SK-N-SH (cell line): ENCODE measurements around the gene GLYAT. TPM values are rescaled to one million over a fixed set of nuclear protein-coding genes. Genes with fewer than 3 reads are reported as not detected.

Experiments
- CTCF ChIA-PET: fragments of 300-600, 350-600 bp; formaldehyde crosslinking; extraction: SDS; loops from one replicate; lab custom pipeline; 2021; lab: Yijun Ruan, JAX
- POLR2A ChIA-PET: fragments of 350-600 bp; sonication (Branson Sonifier 250); formaldehyde crosslinking; extraction: SDS; loops from one replicate; lab custom pipeline; 2020; ENCODE audit warnings: antibody characterized with exemption, inconsistent platforms; lab: Yijun Ruan, JAX
- DNase-seq: peaks from one replicate; pipeline ENCODE4 v3.0.0; 2012
- H2AFZ ChIP-seq: fragments of 200-600 bp; sonication (generic); 2 replicates; pipeline ENCODE4 v1.8.1; 2016; ENCODE audit warnings: antibody characterized with exemption, mild to moderate bottlenecking, low read depth
- H3F3A ChIP-seq: fragments of 200-600 bp; sonication (generic); replicated peaks from 2 replicates; pipeline ENCODE3; 2016; ENCODE audit warnings: antibody characterized with exemption, mild to moderate bottlenecking; ENCODE audit not compliant: insufficient read depth
- H3K27ac ChIP-seq, 2 experiments: fragments of 200-500 bp in 1 of 2; fragments of 200-600 bp in 1 of 2; sonication (Bioruptor generic) in 1 of 2; sonication (generic), shearing (Covaris generic) in 1 of 2; 2 replicates each; pipeline versions ENCODE4 v1.5.1 to v1.6.1; 2014 to 2016; ENCODE audit warnings: low read depth in 2 of 2, inconsistent platforms in 1 of 2, low read length in 1 of 2, mild to moderate bottlenecking in 1 of 2, mixed read lengths in 1 of 2
- H3K27me3 ChIP-seq: fragments of 200-600 bp; sonication (generic), shearing (Covaris generic); 2 replicates; pipeline ENCODE4 v1.6.1; 2016; ENCODE audit warnings: mixed run types; ENCODE audit not compliant: insufficient read depth
- H3K36me3 ChIP-seq, 2 experiments: fragments of 200-500 bp in 1 of 2; fragments of 200-600 bp in 1 of 2; sonication (Bioruptor generic) in 1 of 2; sonication (generic) in 1 of 2; replicated peaks in 1 of 2; 2 replicates each; pipeline versions ENCODE3 to v1.5.1; 2014 to 2016; ENCODE audit warnings: low read length in 1 of 2, mild to moderate bottlenecking in 1 of 2; ENCODE audit not compliant: insufficient read depth in 2 of 2, control insufficient read depth in 1 of 2
- H3K4me1 ChIP-seq, 2 experiments: fragments of 200-500 bp in 1 of 2; fragments of 200-600 bp in 1 of 2; sonication (Bioruptor generic) in 1 of 2; sonication (generic), shearing (Covaris generic) in 1 of 2; 2 replicates each; pipeline versions ENCODE4 v1.5.1 to v1.6.1; 2014 to 2016; ENCODE audit warnings: low read depth in 1 of 2, low read length in 1 of 2, mixed run types in 1 of 2; ENCODE audit not compliant: insufficient read depth in 2 of 2, control insufficient read depth in 1 of 2
- H3K4me2 ChIP-seq: fragments of 200-600 bp; sonication (generic), shearing (Covaris generic); 2 replicates; pipeline ENCODE4 v1.6.1; 2017; ENCODE audit warnings: mixed run types
- H3K4me3 ChIP-seq, 2 experiments: fragments of 200-500 bp in 1 of 2; fragments of 200-600 bp in 1 of 2; sonication (Bioruptor generic) in 1 of 2; sonication (generic), shearing (Covaris generic) in 1 of 2; 2 replicates each; pipeline versions ENCODE4 v1.5.1 to v1.8.1; 2014 to 2016; ENCODE audit warnings: low read depth in 2 of 2, inconsistent platforms in 1 of 2, low read length in 1 of 2, mild to moderate bottlenecking in 1 of 2, mixed read lengths in 1 of 2, moderate library complexity in 1 of 2
- H3K79me2 ChIP-seq: fragments of 200-600 bp; sonication (generic); 2 replicates; pipeline ENCODE4 v1.8.1; 2017; ENCODE audit warnings: mild to moderate bottlenecking; ENCODE audit not compliant: insufficient read depth
- H3K9ac ChIP-seq: fragments of 200-600 bp; sonication (generic); 2 replicates; pipeline ENCODE4 v1.6.1; 2017; ENCODE audit warnings: mixed run types
- H3K9me2 ChIP-seq: fragments of 200-600 bp; sonication (generic); 2 replicates; pipeline ENCODE4 v1.6.1; 2017; ENCODE audit warnings: mixed run types
- H3K9me3 ChIP-seq: fragments of 200-600 bp; sonication (generic); 2 replicates; pipeline ENCODE4 v1.6.1; 2017; ENCODE audit warnings: mixed run types, mild to moderate bottlenecking, moderate library complexity
- H4K20me1 ChIP-seq: fragments of 200-600 bp; sonication (generic); 2 replicates; pipeline ENCODE4 v1.6.1; 2017; ENCODE audit warnings: mild to moderate bottlenecking, mixed run types; ENCODE audit not compliant: insufficient read depth
- CHD2 ChIP-seq: fragments of 150-350 bp; IDR thresholded peaks from 2 replicates; pipeline ENCODE4 v1.6.1; 2018; ENCODE audit warnings: low read length; ENCODE audit not compliant: partially characterized antibody
- EP300 ChIP-seq, 2 experiments: IDR thresholded peaks; 2 replicates each; pipeline versions ENCODE4 v1.4.0 to v1.6.1; 2012; ENCODE audit warnings: borderline replicate concordance in 1 of 2, low read depth in 1 of 2, low read length in 1 of 2
- EZH2phosphoT487 ChIP-seq: fragments of 200-600 bp; sonication (generic); IDR thresholded peaks from 2 replicates; pipeline ENCODE4 v1.6.1; 2017; ENCODE audit warnings: low read depth, mixed run types, mild to moderate bottlenecking, antibody characterized with exemption, moderate library complexity, borderline replicate concordance
- FOXJ3 ChIP-seq: sonication (generic); formaldehyde crosslinking; IDR thresholded peaks from 2 replicates; pipeline ENCODE4 v1.5.1; 2020; ENCODE audit warnings: mild to moderate bottlenecking, missing genetic modification reagents
- FOXM1 ChIP-seq: IDR thresholded peaks from 2 replicates; pipeline ENCODE4 v1.4.0; 2012; ENCODE audit warnings: low read depth, mild to moderate bottlenecking
- GATA2 ChIP-seq: sonication (generic); formaldehyde crosslinking; IDR thresholded peaks from 2 replicates; pipeline ENCODE4 v1.5.0; 2020; ENCODE audit warnings: mild to moderate bottlenecking, missing genetic modification reagents
- JUND ChIP-seq: IDR thresholded peaks from 2 replicates; pipeline ENCODE4 v1.4.0; 2012
- MAX ChIP-seq: IDR thresholded peaks from 2 replicates; pipeline ENCODE4 v1.4.0; 2012; ENCODE audit warnings: low read depth
- MEF2A ChIP-seq: IDR thresholded peaks from 2 replicates; pipeline ENCODE4 v1.4.0; 2012; ENCODE audit warnings: low read depth, borderline replicate concordance
- MXI1 ChIP-seq: IDR thresholded peaks from 2 replicates; pipeline ENCODE4 v1.6.1; 2012; ENCODE audit warnings: mild to moderate bottlenecking, low read depth, low read length, improper control_type of control experiment
- NFIC ChIP-seq: IDR thresholded peaks from 2 replicates; pipeline ENCODE4 v1.4.0; 2012; ENCODE audit warnings: borderline replicate concordance
- NRF1 ChIP-seq: IDR thresholded peaks from 2 replicates; pipeline ENCODE4 v1.6.1; 2012; ENCODE audit warnings: low read depth, mild to moderate bottlenecking, low read length
- POLR2AphosphoS5 ChIP-seq: IDR thresholded peaks from 2 replicates; pipeline ENCODE4 v1.6.1; 2012; ENCODE audit warnings: low read depth, low read length
- RAD21 ChIP-seq: IDR thresholded peaks from 2 replicates; pipeline ENCODE4 v1.6.1; 2012; ENCODE audit warnings: mild to moderate bottlenecking, low read length
- RXRA ChIP-seq: IDR thresholded peaks from 2 replicates; pipeline ENCODE4 v1.4.0; 2012; ENCODE audit warnings: low read depth, mild to moderate bottlenecking, borderline replicate concordance
- SMC3 ChIP-seq: IDR thresholded peaks from 2 replicates; pipeline ENCODE4 v1.6.1; 2012; ENCODE audit warnings: low read depth, low read length, improper control_type of control experiment
- TAF1 ChIP-seq: IDR thresholded peaks from 2 replicates; pipeline ENCODE4 v1.6.1; 2012; ENCODE audit warnings: low read depth, mild to moderate bottlenecking, low read length, moderate library complexity, borderline replicate concordance
- TCF12 ChIP-seq: IDR thresholded peaks from 2 replicates; pipeline ENCODE4 v1.4.0; 2012
- TEAD4 ChIP-seq: IDR thresholded peaks from 2 replicates; pipeline ENCODE4 v1.4.0; 2012; ENCODE audit warnings: mild to moderate bottlenecking, borderline replicate concordance; ENCODE audit not compliant: insufficient read depth
- YY1 ChIP-seq: IDR thresholded peaks from 2 replicates; pipeline ENCODE4 v1.4.0; 2012; ENCODE audit warnings: low read depth, mild to moderate bottlenecking
- WGBS: methylation state at CpG from one replicate; pipeline ENCODE4 v1.1.6; 2017; ENCODE audit warnings: low lambda C conversion rate; 5-methylcytosine and 5-hydroxymethylcytosine counted together
- polyA plus RNA-seq, 3 experiments: library from polyadenylated mRNA; depleted of rRNA; stranded (reverse); fragments of >200 nt; gene quantifications; 2 replicates each; pipeline ENCODE4 v1.2.3, GENCODE V29; 2012
- TF ChIP-seq, protein P1 (sequence below): fragments of 200-600 bp; sonication (generic); IDR thresholded peaks from 2 replicates; pipeline ENCODE4 v1.6.1; 2017; ENCODE audit warnings: antibody characterized with exemption, mild to moderate bottlenecking, moderate library complexity
- TF ChIP-seq, protein P2 (sequence below): fragments of 150-350 bp; IDR thresholded peaks from 2 replicates; pipeline ENCODE4 v1.6.1; 2016; ENCODE audit warnings: mild to moderate bottlenecking, low read depth, low read length

The GLYAT gene
- polyA plus RNA-seq, 1 of the 3 experiments (the other 2 are of a cell fraction), result not detected

DNA sequence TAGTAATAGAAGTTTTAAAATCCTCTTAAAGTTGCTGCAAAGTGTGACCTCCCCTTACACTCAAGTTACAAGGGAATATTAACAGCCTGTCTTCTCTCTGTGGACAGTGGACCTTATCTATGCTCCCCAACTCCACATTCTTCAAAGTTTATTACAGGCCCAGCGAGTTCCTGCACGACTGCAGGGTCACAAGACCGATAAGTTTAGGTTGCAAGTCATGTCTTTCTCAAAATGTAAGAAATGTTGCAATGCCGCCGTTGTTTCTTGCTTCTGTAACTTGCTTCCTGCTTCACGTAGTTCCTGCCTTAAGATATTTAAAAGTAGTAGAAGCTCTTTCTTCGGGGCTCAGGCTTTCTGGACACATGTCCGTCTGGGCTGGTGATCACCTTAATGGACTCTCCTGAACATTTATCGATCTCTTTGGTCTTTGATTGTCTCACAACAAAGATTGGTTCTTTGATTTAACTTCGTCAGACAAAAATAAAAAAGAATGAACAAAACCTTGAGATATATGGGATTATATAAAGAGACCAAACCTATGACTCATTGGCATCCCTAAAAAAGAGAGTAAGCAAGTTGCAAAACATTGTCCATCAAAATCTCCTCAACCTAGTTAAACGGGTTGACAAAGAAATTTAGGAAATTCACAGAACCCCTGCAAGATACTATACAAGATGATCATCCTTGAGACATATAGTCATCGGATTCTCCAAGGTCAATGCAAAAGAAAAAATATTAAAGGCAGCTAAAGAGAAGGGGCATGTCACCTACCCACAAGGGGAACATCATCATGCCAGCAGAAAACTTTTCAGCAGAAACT, 45.4 kb upstream of the GLYAT start:
- no peak overlapping the region for H3K4me2 ChIP-seq
- ChIA-PET CTCF (interaction anchor here (2.3 kb wide), 1 partner anchor 12 kb away, joined by 8 read pairs; no protein-coding TSS in a partner anchor), POLR2A (no interaction called here)
- H3K36me3 ChIP-seq, result no peaks in the 10 kb centered on the region
- H3K79me2 ChIP-seq, result no peaks in the 10 kb centered on the region
- no peaks in the 10 kb centered on the region for H4K20me1 ChIP-seq
- H3K9me2 ChIP-seq, result no peaks in the 10 kb centered on the region
- no peak for DNase-seq
- H3K9me3 ChIP-seq, result no peaks in the 10 kb centered on the region
- WGBS, result 2% methylated on average over 12 of the region's 12 CpGs
- H3K27ac ChIP-seq, result no peak overlapping the region
- H3K9ac ChIP-seq, result no peak overlapping the region
- no peak for TF ChIP-seq MAX
- no peak for TF ChIP-seq EP300 (IDR thresholded peaks at IDR 0.05; ENCODE audit: borderline replicate concordance in 1 of 2, low read depth in 1 of 2, low read length in 1 of 2)
- no peak for TF ChIP-seq EZH2phosphoT487
- no peak for TF ChIP-seq MXI1
- no peak for TF ChIP-seq CHD2
- TF ChIP-seq TAF1, result no peak
- no peak for TF ChIP-seq SMC3
- no peak for TF ChIP-seq TCF12
- TF ChIP-seq MEF2A, result no peak
- TF ChIP-seq FOXJ3 (CRISPR knock-in tag), result no peak
- no peak for TF ChIP-seq JUND
- no peak for TF ChIP-seq POLR2AphosphoS5
- no peak overlapping the region for H2AFZ ChIP-seq
- no peaks in the 10 kb centered on the region; the same call in 1 of the 2 replicates for H3K27me3 ChIP-seq
- H3K4me3 ChIP-seq, result no peak overlapping the region
- no peaks in the 10 kb centered on the region for H3K4me1 ChIP-seq
- no peaks in the 10 kb centered on the region for H3F3A ChIP-seq

- CTCF ChIA-PET, result interaction anchor here (1.4 kb wide), 1 partner anchor 14 kb away, joined by 3 read pairs; no protein-coding TSS in a partner anchor
- H3K9ac ChIP-seq, result no peak overlapping the region
- no peak for TF ChIP-seq RXRA
- TF ChIP-seq RAD21, result no peak
- TF ChIP-seq YY1, result no peak
- TF ChIP-seq TEAD4, result no peak
- TF ChIP-seq, protein P1, sequence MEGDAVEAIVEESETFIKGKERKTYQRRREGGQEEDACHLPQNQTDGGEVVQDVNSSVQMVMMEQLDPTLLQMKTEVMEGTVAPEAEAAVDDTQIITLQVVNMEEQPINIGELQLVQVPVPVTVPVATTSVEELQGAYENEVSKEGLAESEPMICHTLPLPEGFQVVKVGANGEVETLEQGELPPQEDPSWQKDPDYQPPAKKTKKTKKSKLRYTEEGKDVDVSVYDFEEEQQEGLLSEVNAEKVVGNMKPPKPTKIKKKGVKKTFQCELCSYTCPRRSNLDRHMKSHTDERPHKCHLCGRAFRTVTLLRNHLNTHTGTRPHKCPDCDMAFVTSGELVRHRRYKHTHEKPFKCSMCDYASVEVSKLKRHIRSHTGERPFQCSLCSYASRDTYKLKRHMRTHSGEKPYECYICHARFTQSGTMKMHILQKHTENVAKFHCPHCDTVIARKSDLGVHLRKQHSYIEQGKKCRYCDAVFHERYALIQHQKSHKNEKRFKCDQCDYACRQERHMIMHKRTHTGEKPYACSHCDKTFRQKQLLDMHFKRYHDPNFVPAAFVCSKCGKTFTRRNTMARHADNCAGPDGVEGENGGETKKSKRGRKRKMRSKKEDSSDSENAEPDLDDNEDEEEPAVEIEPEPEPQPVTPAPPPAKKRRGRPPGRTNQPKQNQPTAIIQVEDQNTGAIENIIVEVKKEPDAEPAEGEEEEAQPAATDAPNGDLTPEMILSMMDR, result no peak
- TF ChIP-seq CHD2, result no peak
- TF ChIP-seq, protein P2, sequence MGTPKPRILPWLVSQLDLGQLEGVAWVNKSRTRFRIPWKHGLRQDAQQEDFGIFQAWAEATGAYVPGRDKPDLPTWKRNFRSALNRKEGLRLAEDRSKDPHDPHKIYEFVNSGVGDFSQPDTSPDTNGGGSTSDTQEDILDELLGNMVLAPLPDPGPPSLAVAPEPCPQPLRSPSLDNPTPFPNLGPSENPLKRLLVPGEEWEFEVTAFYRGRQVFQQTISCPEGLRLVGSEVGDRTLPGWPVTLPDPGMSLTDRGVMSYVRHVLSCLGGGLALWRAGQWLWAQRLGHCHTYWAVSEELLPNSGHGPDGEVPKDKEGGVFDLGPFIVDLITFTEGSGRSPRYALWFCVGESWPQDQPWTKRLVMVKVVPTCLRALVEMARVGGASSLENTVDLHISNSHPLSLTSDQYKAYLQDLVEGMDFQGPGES, result no peak
- TF ChIP-seq FOXM1, result no peak
- TF ChIP-seq NFIC, result no peak
- TF ChIP-seq NRF1, result no peak
- no peak for TF ChIP-seq SMC3
- TF ChIP-seq MXI1, result no peak
- TF ChIP-seq GATA2, result no peak
- TF ChIP-seq, all 33 proteins: peak for 0
- no peaks in the 10 kb centered on the region; the same call in 1 of the 2 replicates for H3K27me3 ChIP-seq
- no peaks in the 10 kb centered on the region for H4K20me1 ChIP-seq
- H3K4me2 ChIP-seq, result no peak overlapping the region
- H3K27ac ChIP-seq, result no peak overlapping the region
- H3F3A ChIP-seq, result no peaks in the 10 kb centered on the region
- no peaks in the 10 kb centered on the region for H3K9me2 ChIP-seq
- no peaks in the 10 kb centered on the region for H3K79me2 ChIP-seq
- no peak for DNase-seq
- H3K9me3 ChIP-seq, result no peaks in the 10 kb centered on the region
- POLR2A ChIA-PET, result no interaction called here
- no peaks in the 10 kb centered on the region for H3K4me1 ChIP-seq
- no peak overlapping the region for H2AFZ ChIP-seq
- WGBS, result 23% methylated on average over 5 of the region's 5 CpGs
- H3K4me3 ChIP-seq, result no peak overlapping the region
- no peaks in the 10 kb centered on the region for H3K36me3 ChIP-seq
These were observed 43.4 kb upstream of the GLYAT start for GRCh38 chr11:58775066-58775708.
